ENCODE results near the gene CLEC4M. TPM values are rescaled to one million over a fixed set of nuclear protein-coding genes. Genes with fewer than 3 reads are reported as not detected.

The CLEC4M gene
- total RNA-seq (1 to 10 TPM in 1 of 5 donors, not detected in 4; 1.8 TPM), polyA plus RNA-seq (not detected)
- long read RNA-seq, donor 1 = 0 reads
- long read RNA-seq, donor 2 = 0 reads
- long read RNA-seq, donor 3 = 0 reads
- long read RNA-seq, donor 4 = 0 reads
- long read RNA-seq, donor 5 = 0 reads
- long read RNA-seq, donor 6 = 0 reads
- long read RNA-seq, donor 7 = 0 reads
- long read RNA-seq, donor 8 = 0 reads
- long read RNA-seq, donor 9 = 0 reads
- long read RNA-seq, donor 10 = 0 reads

DNA sequence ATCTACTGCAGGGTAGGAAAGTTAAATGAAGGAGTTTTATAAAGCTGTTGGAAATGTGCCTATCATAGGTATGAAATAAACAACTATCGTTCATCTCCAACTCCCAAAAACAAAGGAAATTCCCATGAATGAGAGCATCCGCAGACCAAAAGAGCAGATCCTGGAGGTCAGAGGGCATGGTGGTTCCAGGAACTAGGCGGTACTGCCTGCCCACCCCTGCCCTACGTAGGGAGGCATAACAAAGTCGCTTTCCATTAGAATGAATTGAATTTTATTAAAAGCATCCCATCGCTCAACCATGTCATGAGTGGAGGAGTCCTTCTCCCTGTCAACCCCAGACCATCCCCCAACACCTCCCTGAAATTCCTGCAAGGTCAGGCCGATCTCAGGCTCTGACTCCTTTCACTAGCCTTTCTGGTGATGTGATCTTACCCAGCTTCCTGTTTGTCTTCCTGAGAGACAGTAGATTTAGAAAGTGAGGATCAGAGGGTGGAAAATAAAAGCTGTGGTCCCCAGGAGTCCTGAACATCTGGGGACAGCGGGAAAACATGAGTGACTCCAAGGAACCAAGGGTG lies at the start of gene CLEC4M:
Gene CLEC4M (plus strand): TSS at position 525 of the 575 bp plus-strand sequence. CDS start 24 bp downstream, at position 549.
- WGBS, 5 donors = 71 to 81% (median 79%) methylated on average over 8 of the region's 8 CpGs
- peaks cover 0 to 27% (median 23%) of the 10 kb centered on the region in 4 donors for H3K9me3 ChIP-seq
- no peak within 1 kb of the TSS for H3K27ac ChIP-seq
- no peaks in the 10 kb centered on the region for H3K4me1 ChIP-seq
- TF ChIP-seq, protein P1, sequence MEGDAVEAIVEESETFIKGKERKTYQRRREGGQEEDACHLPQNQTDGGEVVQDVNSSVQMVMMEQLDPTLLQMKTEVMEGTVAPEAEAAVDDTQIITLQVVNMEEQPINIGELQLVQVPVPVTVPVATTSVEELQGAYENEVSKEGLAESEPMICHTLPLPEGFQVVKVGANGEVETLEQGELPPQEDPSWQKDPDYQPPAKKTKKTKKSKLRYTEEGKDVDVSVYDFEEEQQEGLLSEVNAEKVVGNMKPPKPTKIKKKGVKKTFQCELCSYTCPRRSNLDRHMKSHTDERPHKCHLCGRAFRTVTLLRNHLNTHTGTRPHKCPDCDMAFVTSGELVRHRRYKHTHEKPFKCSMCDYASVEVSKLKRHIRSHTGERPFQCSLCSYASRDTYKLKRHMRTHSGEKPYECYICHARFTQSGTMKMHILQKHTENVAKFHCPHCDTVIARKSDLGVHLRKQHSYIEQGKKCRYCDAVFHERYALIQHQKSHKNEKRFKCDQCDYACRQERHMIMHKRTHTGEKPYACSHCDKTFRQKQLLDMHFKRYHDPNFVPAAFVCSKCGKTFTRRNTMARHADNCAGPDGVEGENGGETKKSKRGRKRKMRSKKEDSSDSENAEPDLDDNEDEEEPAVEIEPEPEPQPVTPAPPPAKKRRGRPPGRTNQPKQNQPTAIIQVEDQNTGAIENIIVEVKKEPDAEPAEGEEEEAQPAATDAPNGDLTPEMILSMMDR (IDR thresholded peaks at IDR 0.05) = no peak
- no peak for TF ChIP-seq EP300 (IDR thresholded peaks at IDR 0.05)
- TF ChIP-seq POLR2AphosphoS5 (IDR thresholded peaks at IDR 0.05) = no peak
- no peak for TF ChIP-seq POLR2A (IDR thresholded peaks at IDR 0.05)
- intact Hi-C loops (cut with DNase I; ENCODE audit: low total_unique reads) = no loop called here
- DNase-seq = no peak
- peaks cover 0 to 48% (median 0%) of the 10 kb centered on the region in 3 donors for H3K27me3 ChIP-seq
- no peaks in the 10 kb centered on the region for H3K36me3 ChIP-seq
- no peak within 1 kb of the TSS for H3K4me3 ChIP-seq

GRCh38 chr19:7715671-7716070 lies 47.4 kb upstream of the CLEC4M start:
- Histone ChIP-seq H3K27ac (no peak overlapping the region), H3K4me3 (no peak overlapping the region), H3K9me3 (peaks cover 0 to 16% (median 5%) of the 10 kb centered on the region in 4 donors), H3K4me1 (no peaks in the 10 kb centered on the region), H3K36me3 (no peaks in the 10 kb centered on the region), H3K27me3 (peaks cover 0 to 16% (median 0%) of the 10 kb centered on the region in 3 donors)
- intact Hi-C loops (cut with DNase I; ENCODE audit: low total_unique reads) = no loop called here
- no peak for DNase-seq
- no peak for TF ChIP-seq POLR2AphosphoS5 (IDR thresholded peaks at IDR 0.05)
- TF ChIP-seq POLR2A (IDR thresholded peaks at IDR 0.05) = no peak
- no peak for TF ChIP-seq EP300 (IDR thresholded peaks at IDR 0.05)
- TF ChIP-seq, protein P1 (IDR thresholded peaks at IDR 0.05) = no peak
- 62 to 84% (median 75%) methylated on average over 1 of the region's 1 CpG for WGBS, 5 donors

GRCh38 chr19:7716762-7717161 lies 46.3 kb upstream of the CLEC4M start:
- no peak for TF ChIP-seq POLR2AphosphoS5 (IDR thresholded peaks at IDR 0.05)
- no peak for TF ChIP-seq POLR2A (IDR thresholded peaks at IDR 0.05)
- TF ChIP-seq, protein P1 (IDR thresholded peaks at IDR 0.05) = no peak
- no peak for TF ChIP-seq EP300 (IDR thresholded peaks at IDR 0.05)
- intact Hi-C loops (cut with DNase I; ENCODE audit: low total_unique reads) = no loop called here
- Histone ChIP-seq H3K36me3 (no peaks in the 10 kb centered on the region), H3K27ac (no peak overlapping the region), H3K27me3 (peaks cover 0 to 19% (median 0%) of the 10 kb centered on the region in 3 donors), H3K4me3 (no peak overlapping the region), H3K4me1 (no peaks in the 10 kb centered on the region), H3K9me3 (peaks cover 0 to 16% (median 5%) of the 10 kb centered on the region in 4 donors)
- 74 to 84% (median 79%) methylated on average over 1 of the region's 1 CpG for WGBS, 5 donors
- no peak for DNase-seq

GRCh38 chr19:7718668-7719067 lies 44.4 kb upstream of the CLEC4M start:
- no peak for DNase-seq
- H3K36me3 ChIP-seq = no peaks in the 10 kb centered on the region
- no peaks in the 10 kb centered on the region for H3K4me1 ChIP-seq
- intact Hi-C loops (cut with DNase I; ENCODE audit: low total_unique reads) = no loop called here
- H3K27ac ChIP-seq = no peak overlapping the region
- peaks cover 0 to 37% (median 0%) of the 10 kb centered on the region in 3 donors for H3K27me3 ChIP-seq
- H3K9me3 ChIP-seq = peaks cover 0 to 16% (median 5%) of the 10 kb centered on the region in 4 donors
- 47 to 72% (median 56%) methylated on average over 8 of the region's 8 CpGs for WGBS, 5 donors
- TF ChIP-seq EP300 (IDR thresholded peaks at IDR 0.05) = no peak
- no peak for TF ChIP-seq POLR2AphosphoS5 (IDR thresholded peaks at IDR 0.05)
- no peak for TF ChIP-seq POLR2A (IDR thresholded peaks at IDR 0.05)
- TF ChIP-seq, protein P1 (IDR thresholded peaks at IDR 0.05) = no peak
- no peak overlapping the region for H3K4me3 ChIP-seq
